Measurements from ENCODE around the gene DMD. TPM values are rescaled to one million over a fixed set of nuclear protein-coding genes. Genes with fewer than 3 reads are reported as not detected.

Gene DMD
- total and polyA plus RNA-seq, 2 of the 8 experiments (the other 6 are each of a cell fraction or from before 2014, with no cell fraction given) = 4.8 to 7.4 TPM

DNA sequence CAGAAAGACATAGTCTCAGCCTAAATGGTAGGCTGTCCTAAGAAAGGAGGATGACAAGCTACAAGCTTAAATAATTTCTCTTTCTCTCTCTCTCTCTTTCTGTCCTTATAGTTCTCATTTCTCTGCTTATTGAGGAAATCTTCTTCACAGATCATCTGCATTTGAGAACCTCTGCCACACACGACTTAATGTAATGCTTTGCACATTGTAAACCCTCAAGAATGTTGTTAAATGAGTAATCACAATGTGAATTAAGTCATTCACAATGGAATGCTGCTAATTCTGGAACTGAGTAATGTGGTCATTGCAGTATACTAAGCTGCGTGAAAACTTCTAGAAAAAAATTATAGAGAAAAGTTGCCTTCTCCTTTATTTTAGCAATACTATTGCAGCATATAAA is 1630.6 kb downstream of the DMD start (continued):
- TF ChIP-seq, protein P1, sequence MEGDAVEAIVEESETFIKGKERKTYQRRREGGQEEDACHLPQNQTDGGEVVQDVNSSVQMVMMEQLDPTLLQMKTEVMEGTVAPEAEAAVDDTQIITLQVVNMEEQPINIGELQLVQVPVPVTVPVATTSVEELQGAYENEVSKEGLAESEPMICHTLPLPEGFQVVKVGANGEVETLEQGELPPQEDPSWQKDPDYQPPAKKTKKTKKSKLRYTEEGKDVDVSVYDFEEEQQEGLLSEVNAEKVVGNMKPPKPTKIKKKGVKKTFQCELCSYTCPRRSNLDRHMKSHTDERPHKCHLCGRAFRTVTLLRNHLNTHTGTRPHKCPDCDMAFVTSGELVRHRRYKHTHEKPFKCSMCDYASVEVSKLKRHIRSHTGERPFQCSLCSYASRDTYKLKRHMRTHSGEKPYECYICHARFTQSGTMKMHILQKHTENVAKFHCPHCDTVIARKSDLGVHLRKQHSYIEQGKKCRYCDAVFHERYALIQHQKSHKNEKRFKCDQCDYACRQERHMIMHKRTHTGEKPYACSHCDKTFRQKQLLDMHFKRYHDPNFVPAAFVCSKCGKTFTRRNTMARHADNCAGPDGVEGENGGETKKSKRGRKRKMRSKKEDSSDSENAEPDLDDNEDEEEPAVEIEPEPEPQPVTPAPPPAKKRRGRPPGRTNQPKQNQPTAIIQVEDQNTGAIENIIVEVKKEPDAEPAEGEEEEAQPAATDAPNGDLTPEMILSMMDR (IDR thresholded peaks at IDR 0.05; ENCODE audit: control extremely low read depth in 1 of 3, insufficient read depth in 1 of 3, low read depth in 1 of 3, low read length in 3 of 3) = no peak
- TF ChIP-seq SP1 (IDR thresholded peaks at IDR 0.05; ENCODE audit: low read depth, low read length) = no peak

Data from H1 (cell line).